ENCODE results near the gene ABCD2. TPM values are rescaled to one million over a fixed set of nuclear protein-coding genes. Genes with fewer than 3 reads are reported as not detected.
"Not testable (repeated sequence)": the region's sequence is repeated elsewhere in the genome, so short reads cannot be mapped to it uniquely, and the experiment has no call there.

The ABCD2 gene
- under 1 TPM; 0.06 to 0.11 (median 0.10) TPM for polyA plus RNA-seq (ENCODE audit: insufficient read length in 3 of 3)
- long read RNA-seq, donor 1, result 0 reads
- long read RNA-seq, donor 2, result 0 reads
- long read RNA-seq, donor 3, result 0 reads
- long read RNA-seq, donor 4, result 0 reads
- long read RNA-seq, donor 5, result 0 reads
- long read RNA-seq, donor 6, result 0 reads
- long read RNA-seq, donor 7, result 0 reads
- long read RNA-seq, donor 8, result 0 reads
- long read RNA-seq, donor 9, result 0 reads
- long read RNA-seq, donor 10, result 0 reads
- long read RNA-seq, donor 11, result 0 reads
- long read RNA-seq, donor 12, result 0 reads
- long read RNA-seq, donor 13, result 0 reads
- long read RNA-seq, donor 14, result 0 reads
- long read RNA-seq, donor 15, result 0 reads
- long read RNA-seq, donor 16, result 0 reads

DNA sequence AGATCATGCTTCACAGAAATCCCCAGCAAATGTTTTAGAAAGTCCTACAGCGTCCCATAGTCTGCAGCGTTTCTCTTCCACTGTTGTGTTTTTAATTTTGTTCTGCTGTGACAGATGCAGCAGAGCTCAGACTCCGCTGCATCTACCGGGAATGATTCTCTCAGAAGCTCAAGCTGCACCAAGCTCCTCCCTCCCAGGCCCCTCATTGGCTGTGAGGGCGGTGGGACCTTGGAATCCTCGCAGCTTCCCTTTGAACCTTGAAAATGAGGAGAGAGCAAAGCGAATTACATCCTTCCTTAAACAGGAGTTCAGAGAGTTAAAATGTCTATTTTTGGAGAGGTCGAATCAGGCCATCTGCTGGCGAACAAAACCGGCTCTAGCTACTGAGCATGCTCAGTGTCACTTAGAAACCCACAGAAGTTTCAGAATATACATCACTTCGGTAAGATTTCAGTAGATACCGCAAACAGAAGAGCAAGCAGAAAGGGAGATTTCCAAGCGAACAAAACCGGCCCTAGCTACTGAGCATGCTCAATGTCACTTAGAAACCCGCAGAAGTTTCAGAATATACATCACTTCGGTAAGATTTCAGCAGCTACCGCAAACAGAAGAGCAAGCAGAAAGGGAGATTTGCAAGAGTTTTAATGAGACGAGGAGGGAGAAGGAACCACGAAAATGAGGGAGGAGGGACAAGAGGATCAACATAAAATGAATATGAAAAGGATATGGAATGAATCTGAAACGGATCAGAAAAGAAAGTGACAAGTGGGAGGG, at the start of gene ABCD2:
TSS of gene ABCD2 (minus strand) at position 144 of the 774 bp plus-strand sequence. CDS start 188 bp downstream, outside the sequence.
- DNase-seq (ENCODE audit: extremely low read depth in 1 of 11, low read depth in 9 of 11, low spot score in 4 of 11), result peak; percentile 47 to 69 (median 62)

- DNase-seq (ENCODE audit: extremely low read depth in 1 of 11, low read depth in 9 of 11, low spot score in 4 of 11), result no peak
Measured at GRCh38 chr12:39660101-39660500, 40.5 kb upstream of the ABCD2 start.

- DNase-seq (ENCODE audit: extremely low read depth in 1 of 11, low read depth in 9 of 11, low spot score in 4 of 11), result no peak
Measured at GRCh38 chr12:39647383-39647782, 27.8 kb upstream of the ABCD2 start.

DNA sequence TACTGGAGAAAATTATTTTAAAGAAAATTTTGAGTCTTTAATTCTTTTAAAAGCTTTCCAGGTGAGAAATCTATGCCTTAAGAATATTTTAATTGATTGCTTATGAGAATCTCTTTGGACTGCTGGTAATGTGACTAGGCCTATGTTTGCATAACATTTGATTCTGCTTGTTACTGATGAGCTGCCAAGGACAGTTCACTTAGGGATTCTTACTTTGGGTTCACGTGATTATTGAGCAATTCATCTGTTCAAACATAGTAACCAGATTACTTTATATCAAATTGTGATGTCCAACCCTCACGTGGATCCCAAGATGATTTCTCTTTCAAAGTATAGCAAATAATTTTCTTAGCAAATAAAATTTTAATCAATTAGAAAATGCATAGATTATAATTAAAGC, 27.4 kb upstream of the ABCD2 start:
- no peak for DNase-seq (ENCODE audit: extremely low read depth in 1 of 11, low read depth in 9 of 11, low spot score in 4 of 11)

- DNase-seq (ENCODE audit: extremely low read depth in 1 of 11, low read depth in 9 of 11, low spot score in 4 of 11), result no peak
Measured at GRCh38 chr12:39643052-39643451, 23.4 kb upstream of the ABCD2 start.

GRCh38 chr12:39638840-39639239, 19.2 kb upstream of the ABCD2 start:
- no peak for DNase-seq (ENCODE audit: extremely low read depth in 1 of 11, low read depth in 9 of 11, low spot score in 4 of 11)

DNA sequence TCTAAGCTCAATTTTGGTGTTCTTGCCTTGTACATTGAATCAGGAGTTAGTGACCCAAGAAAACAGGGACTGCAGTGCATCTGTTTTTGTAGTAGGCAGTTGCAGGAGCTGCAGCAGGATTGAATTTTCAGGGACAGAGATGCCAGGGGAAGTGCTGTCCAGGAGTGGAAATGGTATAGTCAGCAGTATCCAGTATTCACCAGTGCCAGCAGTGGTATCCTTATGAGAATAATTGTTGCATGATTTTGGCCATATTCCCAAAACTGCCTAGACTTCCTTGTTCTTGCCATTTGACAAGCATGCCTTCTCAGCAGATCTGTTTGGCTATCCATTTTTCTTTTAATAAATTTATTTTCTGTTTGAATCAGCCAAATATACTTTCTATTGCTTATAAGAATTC, 18.6 kb upstream of the ABCD2 start:
- no peak for DNase-seq (ENCODE audit: extremely low read depth in 1 of 11, low read depth in 9 of 11, low spot score in 4 of 11)

GRCh38 chr12:39632670-39633069, 13.1 kb upstream of the ABCD2 start:
- DNase-seq (ENCODE audit: extremely low read depth in 1 of 11, low read depth in 9 of 11, low spot score in 4 of 11), result no peak

- no peak for DNase-seq (ENCODE audit: extremely low read depth in 1 of 11, low read depth in 9 of 11, low spot score in 4 of 11)
Measured at GRCh38 chr12:39628836-39629235, 9.2 kb upstream of the ABCD2 start.

GRCh38 chr12:39627914-39628313, 8.3 kb upstream of the ABCD2 start:
- no peak for DNase-seq (ENCODE audit: extremely low read depth in 1 of 11, low read depth in 9 of 11, low spot score in 4 of 11)

DNA sequence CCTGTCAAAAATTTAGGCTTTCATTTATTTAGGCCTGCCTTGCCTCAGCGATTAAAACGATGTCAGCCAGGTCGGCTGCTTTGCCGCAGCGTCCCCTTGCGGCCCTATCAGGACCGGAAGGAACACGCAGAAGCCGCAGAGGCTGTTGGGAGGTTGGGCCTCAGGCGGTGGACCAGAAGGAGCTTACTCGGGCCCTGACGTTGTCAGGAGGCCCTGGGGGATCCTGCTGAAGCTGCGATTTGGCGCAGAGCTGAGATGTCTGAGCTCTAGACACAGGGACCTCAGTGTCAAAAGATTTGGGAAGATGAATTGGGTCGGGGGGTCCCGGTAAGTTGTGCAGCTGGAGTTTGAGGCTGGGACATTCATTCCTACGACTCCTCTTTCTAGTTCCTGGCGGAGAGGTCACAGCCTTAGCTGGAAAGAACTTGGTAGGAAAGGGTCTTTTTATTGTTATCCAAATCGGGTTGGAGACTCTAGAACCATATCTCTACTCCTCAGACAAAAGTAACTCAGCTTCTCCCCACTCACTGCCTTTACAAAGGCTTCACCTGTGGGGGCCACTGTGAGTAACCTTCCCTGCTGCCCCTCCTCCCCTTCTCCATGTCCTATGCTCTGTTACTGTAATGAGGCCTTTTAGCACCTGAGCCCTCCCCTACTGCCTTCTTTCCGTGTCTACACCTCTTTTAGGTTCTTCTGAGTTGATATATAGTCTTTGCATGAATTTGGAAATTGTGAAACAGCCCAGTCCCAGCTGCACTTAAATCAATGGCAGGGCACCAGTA, 6.6 kb upstream of the ABCD2 start:
- DNase-seq (ENCODE audit: extremely low read depth in 1 of 11, low read depth in 9 of 11, low spot score in 4 of 11), result no peak

DNA sequence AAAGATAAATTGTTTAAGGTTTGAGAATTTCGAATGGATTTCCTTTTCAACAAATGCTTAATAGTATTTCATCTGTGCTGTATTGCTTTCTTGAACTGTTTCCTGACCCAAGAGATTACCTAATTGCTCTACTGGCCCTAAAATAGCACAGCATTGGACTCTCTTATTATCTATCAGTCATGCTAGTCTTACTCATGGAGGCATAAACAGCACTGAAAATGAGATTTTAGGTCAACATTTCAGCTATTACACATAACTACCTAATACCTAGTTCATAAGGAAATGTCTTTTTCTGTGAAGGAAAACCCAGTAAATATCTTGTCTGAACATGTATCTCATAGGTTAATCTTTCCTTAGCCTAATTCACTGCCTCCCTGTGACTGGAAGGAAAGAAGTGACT, 4.3 kb upstream of the ABCD2 start:
- no peak for DNase-seq (ENCODE audit: extremely low read depth in 1 of 11, low read depth in 9 of 11, low spot score in 4 of 11)

DNA sequence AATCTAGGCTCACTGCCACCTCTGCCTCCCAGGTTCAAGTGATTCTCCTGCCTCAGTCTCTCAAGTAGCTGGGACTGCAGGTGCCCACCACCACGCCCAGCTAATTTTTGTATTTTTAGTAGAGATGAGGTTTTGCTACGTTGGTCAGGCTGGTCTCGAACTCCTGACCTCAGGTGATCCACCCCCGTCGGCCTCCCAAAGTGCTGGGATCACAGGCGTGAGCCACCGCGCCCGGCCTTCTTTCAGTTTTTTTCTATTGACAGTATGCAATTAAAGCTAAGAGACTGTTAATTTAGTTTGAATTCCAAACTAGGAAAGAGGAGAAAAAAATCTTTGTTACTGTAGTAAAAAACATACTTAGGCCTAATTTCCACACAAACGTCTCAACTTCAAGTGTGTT, 3.6 kb upstream of the ABCD2 start:
- DNase-seq (ENCODE audit: extremely low read depth in 1 of 11, low read depth in 9 of 11, low spot score in 4 of 11), result not testable (repeated sequence)

GRCh38 chr12:39622306-39622705, 2.7 kb upstream of the ABCD2 start:
- DNase-seq (ENCODE audit: extremely low read depth in 1 of 11, low read depth in 9 of 11, low spot score in 4 of 11), result no peak

DNA sequence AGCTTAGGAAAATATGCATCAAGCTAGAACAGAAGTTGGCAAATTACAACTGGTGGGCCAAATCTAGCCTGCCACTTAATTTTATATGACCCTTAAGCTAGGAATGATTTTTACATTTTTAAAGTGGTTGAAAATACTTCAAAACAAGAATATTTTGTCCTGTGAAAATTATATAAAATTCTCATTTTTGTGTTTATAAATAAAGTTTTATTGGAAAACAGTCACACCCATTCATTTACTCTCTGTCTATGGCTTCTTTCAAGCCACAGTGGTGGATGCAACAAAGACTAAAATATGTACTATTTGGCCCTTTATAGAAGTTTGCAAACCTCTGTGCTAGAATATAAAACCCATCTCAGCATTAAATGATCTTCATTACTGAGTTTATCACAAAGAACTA, 2.1 kb upstream of the ABCD2 start:
- DNase-seq (ENCODE audit: extremely low read depth in 1 of 11, low read depth in 9 of 11, low spot score in 4 of 11), result no peak

- DNase-seq (ENCODE audit: extremely low read depth in 1 of 11, low read depth in 9 of 11, low spot score in 4 of 11), result no peak
Measured at GRCh38 chr12:39620659-39621658, 1.4 kb upstream of the ABCD2 start.

DNA sequence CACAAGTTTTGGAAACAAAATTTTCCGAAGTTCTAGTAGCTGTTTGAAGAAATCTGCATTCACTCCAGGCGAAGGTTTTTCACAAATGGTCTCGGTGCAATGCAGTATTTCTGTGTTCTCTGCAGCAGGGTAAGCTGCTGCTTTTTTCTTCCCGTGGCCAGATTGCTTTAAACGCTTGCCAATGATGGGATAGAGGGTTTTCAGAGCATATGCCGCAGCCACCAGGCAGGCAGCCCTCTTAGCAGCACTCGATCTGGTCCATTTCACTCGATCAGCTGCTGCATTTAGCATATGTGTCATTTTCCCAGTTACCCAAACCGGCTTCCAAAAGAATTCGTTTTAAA, 315 bp downstream of the ABCD2 start:
- DNase-seq (ENCODE audit: extremely low read depth in 1 of 11, low read depth in 9 of 11, low spot score in 4 of 11), result peak in 2 of 11 donors; percentile 7

- DNase-seq (ENCODE audit: extremely low read depth in 1 of 11, low read depth in 9 of 11, low spot score in 4 of 11), result no peak
Measured at GRCh38 chr12:39618701-39619100, 902 bp downstream of the ABCD2 start.

DNA sequence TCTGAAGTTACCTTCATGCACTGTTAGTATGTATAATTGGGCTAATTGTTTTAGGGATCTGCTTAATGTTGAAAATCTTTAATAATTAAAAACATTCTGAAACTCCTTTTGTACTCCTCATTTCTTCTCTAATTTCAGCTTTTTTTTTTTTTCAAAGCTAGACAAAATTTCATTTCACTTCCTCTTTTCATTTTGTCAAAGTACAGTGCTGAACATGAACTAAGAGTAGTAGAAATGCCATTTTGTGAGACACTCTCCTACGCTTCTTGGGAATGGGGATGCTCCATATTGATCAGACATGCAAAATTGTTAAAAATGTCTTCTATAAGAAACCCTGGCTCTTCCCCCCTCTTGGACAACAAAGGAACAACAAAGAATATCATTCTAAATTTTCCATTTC, 1.7 kb downstream of the ABCD2 start:
- DNase-seq (ENCODE audit: extremely low read depth in 1 of 11, low read depth in 9 of 11, low spot score in 4 of 11), result no peak
